COR-L47 (cell line): ENCODE measurements around the gene GALNT9.

ENCODE experiments used
- DNase-seq: peaks from one replicate; lab custom pipeline; 2025; lab: John Stamatoyannopoulos, UW

Gene GALNT9

GRCh38 chr12:132325733-132326130, 3.7 kb downstream of the GALNT9 start:
- no peak for DNase-seq

DNA sequence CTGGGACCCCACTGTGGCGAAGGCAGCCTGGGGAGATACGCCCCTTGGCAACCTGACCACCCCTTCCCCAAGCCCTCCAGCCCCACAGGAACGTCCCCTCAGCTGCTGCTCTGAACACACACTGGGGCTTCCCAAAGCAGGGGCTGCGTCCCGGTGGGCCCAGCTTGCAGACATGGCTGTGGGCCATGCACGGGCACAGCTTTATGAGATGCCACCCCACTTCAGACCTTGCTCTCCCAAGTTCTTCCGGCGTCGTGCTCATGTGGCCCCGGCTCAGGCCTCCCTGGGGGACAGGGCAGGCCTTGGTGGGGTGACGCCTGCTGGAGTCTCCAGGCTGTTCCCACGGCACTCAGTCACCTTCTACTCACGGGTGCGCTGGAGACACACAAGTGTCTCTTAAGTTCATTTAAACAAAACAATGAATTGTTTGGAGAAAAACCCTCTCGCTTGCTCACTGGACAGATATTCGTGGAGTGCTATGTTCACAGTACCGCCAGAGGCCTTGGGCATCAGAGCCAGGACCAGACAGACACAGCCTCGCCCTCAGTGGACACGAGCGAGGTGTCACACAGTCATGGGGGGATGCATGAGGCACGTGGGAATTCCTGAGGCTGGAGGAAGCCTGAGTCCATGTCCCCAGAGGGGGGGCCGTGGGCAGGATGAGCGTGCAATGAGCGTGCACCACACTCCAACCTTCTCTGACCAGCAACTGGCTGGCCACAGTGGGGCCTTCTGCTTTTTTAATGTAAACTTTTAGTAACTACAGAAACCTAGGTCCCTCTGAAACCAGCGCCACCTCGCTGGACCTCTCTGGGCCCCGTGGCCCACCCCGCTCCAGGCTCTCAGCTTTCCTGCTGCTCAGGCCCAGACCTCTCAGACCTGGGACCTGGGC, 4.3 kb downstream of the GALNT9 start:
- no peak for DNase-seq

GRCh38 chr12:132324173-132324572, 5.2 kb downstream of the GALNT9 start:
- DNase-seq, result no peak

- no peak for DNase-seq
Observed at GRCh38 chr12:132323171-132324010, 6.0 kb downstream of the GALNT9 start.

DNA sequence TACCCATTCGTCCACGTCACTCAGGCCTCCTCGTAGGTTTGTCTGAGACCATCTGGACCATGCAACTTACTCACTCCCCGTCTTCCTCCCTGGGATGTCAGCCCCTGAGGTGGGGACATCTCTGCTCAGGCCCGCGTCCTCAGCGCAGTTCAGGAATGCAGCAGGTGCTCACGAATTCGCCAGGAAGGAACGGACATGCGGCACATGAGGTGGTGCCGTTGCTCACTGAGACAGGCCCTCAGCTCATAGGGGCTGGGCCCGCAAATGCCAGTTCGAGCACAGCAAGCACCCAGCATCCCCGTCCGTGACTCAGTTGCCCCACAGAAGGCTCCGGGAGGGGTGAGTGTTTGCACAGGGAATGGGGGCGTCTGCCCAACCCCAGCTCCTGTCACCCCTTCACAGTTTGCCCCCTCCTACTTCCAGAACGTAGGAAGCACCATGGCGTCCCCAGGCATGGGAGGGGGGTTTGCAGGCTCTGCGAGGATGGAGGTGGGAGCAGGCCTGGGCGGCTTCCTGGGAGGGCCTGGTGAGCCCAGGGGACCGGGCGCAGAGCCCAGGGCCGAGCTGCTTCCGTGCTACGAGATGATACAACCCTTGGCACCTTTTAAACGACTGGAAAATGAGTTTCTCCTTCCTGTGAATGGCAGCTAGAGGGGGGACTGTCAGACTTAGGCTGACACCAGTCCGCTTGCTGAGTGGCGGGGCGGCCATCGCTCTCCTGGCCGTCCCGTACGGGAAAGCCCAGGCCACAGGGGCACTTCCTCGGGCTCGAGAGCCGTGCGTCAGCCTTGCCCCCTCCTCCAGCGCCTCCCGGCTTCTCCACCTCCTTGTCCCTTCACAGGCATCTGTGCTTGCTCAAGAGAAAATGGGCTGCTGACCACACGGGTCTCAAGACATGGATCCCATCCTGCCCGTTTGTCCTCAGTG, 6.9 kb downstream of the GALNT9 start:
- DNase-seq, result no peak

DNA sequence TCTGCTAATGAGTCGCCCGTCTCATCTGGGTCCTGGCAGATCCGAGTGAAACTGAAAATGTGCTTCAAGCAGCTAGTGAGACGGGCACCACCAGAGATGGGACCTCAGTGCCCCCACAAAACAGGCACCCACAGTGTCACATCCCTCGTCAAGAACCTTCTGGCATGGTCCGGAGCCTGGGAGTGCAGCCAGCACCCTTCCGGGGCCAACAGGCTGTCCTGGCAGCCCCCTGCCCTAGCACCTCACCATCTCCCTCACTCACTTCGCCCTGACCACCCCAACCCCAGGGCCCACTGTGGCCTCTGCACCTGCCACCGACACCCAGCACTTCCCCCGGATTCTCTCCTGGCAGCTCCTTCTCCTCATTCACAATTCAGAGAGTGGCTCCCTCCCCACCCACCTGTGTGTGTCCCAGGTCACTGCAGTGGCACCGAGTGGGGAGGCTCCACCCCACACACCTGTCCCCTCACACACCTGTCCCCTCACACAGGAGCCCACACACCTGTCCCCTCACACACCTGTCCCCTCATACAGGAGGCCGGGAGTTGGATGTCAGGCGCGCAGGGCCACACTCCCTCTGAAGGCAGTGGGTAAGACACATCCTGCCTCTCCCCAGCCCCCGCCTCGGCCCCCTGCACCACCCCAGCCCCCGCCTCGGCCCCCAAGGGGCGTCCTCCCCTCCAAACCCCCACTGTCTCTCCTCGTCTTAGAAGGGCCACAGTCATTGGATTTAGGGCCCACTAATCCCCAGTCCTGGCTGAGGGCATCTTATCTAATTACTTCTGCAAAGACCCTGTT, 7.9 kb downstream of the GALNT9 start:
- DNase-seq, result no peak

DNA sequence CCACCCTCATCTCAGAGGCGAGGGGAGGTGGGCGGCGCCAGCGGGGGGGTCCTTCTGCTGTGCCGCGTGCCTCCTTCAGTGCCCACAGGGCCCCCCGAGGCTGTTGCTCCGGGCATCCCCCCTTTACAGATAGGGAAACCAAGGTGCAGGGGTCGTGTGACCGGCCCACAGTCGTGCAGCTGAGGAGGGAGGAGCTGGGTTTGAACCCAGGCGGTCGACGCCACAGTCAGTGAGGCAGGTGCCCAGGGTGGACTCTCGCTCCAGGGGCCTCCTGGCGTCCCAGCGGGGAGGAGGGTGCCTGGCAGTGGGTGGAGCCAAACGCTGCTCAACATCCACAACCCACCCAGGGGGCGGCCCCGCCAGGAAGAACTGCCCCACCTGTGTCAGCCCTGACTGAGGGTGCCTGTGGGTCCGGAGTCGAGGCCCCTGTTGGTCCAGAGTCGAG, 8.6 kb downstream of the GALNT9 start:
- no peak for DNase-seq

- DNase-seq, result no peak
Observed at GRCh38 chr12:132319991-132320570, 9.3 kb downstream of the GALNT9 start.

DNA sequence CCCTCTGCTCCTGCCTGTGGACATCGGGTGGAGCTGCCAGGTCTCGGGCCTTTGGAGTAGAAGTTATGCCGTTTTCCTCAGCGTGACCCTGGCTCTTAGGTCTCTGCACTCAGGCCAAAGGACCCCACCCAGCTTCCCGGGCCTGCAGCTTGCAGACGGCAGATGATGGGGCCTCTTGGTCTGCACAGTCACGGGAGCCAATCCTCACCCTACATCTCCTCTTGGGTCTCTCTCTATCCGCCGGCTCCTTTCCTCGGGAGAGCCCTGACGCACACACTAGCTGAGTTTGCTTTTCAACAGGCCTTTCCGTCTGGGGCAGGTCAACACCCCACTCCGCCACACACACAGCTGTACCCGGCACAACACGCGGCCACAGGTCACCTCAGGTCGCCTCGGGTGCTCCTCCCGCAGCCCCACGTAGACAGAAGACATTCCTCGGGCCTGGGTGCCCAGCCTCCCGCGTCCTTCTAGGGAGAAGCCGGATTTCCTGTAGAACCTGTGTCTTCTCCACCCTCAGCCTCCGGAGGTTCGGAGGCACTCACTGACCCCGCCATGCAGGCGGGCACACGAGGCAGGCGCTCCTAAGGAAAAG, 9.9 kb downstream of the GALNT9 start:
- DNase-seq, result no peak

- no peak for DNase-seq
Observed at GRCh38 chr12:132318618-132319033, 10.8 kb downstream of the GALNT9 start.

DNA sequence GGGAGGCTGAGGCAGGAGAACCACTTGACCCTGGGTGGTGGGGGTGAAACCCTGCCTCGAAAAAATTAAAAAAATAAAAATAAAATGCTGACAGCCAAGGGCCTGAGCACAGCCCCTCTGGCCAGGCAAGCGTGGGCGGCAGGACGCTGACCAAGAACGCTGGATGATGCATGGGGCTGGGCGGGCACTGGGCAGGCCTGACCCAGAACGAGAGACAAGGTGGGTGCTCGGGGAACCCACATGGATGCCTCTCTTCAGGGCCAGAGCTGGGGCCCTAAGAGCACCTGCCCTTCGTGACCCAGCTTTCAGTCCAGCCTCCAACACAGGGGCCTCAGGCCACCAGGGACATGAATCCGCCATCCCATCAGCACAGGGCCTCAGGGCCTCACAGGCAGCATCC, 11.3 kb downstream of the GALNT9 start:
- DNase-seq, result no peak

DNA sequence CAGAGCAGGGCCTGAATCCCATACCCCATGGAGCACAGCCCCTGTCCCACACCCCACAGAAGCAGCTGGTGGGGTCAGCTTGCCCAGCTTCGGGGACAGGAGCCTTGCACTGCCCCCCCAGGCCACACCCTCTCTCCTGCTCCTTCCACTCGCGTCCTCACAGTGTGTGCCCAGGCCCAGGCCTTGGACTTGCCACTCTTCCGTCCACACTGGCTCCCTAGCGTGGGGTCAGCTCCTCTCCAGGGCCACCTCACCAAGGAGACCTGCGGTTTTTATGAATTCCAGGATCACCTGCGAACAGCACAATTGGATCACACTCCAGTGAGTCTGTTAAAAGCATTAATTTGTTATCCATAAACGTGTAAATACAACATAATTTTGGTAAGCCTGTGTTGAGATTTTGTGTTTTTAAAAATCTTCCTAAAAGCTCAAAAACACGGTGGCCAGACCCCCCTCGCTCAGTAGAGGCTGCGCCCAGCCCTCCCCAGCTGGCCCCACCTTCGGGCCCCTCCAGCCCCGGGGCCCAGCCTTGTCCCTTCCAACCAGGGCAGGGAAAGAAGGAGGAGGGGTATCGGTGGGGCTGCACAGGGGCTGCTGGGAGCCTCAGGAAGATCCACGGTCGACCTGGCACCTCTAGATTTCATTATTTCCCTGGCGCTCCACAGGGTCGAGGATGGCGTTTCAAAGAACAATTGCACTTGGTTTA, 12.0 kb downstream of the GALNT9 start:
- no peak for DNase-seq

DNA sequence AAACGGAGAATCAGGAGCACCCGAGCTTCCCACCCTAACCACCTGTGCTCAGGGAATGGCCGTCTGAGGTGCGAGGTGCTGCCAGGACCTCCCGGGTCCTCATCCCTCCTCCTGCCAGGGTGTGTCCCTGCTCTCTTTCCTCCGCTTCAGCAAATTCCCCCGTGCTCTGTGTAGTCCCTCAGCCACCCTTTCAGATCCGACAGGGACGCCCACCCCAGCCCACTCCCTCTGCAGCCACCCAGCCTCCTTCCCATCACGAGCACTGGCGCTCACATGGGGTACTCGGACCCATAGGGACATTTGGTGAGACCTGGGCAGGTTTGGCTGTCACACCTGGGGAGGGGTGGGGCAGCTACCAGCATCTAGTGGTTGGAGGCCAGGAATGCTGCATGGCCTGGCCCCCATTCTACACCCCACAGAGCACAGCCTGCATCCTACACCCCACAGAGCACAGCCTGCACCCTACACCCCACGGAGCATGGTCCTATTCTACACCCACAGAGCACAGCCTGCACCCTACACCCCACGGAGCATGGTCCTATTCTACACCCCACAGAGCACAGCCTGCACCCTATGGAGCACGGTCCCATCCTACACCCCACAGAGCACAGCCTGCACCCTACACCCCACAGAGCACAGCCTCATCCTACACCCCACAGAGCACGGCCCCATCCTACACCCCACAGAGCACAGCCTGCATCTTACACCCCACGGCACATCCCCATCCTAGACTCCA, 12.7 kb downstream of the GALNT9 start:
- no peak for DNase-seq

DNA sequence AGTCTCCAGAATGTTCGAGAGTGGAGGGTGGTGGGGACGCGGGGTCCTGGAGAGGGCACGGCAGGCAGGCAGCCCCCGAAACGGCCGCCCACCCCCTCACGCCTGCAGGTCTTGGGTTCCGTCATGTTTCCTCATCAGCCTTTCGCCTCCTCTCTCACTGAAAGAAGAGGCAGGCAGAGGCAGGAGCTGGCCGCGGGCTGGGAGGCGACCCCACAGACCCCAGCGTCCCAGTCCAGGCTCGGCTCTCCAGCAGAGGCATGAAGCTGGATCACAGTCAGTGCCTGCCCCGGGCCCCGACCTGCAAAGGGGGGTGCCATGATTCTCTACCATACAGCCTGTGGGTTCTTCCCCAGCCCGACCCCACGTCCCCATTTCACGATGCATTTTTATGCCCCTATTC, 13.4 kb downstream of the GALNT9 start:
- no peak for DNase-seq

DNA sequence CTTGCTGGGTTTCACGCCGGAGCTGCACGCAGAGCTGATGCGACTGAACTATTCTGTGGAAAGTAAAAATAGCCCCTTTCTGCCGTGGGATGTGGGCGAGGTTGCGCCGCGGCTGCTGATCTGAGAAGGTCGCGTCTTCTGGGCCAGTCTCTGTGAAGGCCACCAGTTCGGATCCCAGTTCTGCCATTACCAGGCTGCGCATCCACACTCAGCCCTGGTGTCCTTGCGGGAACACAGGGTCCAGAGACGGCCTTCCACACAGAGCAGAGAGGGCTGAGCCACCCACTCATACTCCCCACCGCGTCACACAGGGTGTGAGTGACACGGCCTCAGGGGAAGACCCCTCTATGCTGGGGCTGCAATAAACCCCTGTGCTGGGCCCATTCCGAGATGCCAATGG, 13.9 kb downstream of the GALNT9 start:
- DNase-seq, result no peak

DNA sequence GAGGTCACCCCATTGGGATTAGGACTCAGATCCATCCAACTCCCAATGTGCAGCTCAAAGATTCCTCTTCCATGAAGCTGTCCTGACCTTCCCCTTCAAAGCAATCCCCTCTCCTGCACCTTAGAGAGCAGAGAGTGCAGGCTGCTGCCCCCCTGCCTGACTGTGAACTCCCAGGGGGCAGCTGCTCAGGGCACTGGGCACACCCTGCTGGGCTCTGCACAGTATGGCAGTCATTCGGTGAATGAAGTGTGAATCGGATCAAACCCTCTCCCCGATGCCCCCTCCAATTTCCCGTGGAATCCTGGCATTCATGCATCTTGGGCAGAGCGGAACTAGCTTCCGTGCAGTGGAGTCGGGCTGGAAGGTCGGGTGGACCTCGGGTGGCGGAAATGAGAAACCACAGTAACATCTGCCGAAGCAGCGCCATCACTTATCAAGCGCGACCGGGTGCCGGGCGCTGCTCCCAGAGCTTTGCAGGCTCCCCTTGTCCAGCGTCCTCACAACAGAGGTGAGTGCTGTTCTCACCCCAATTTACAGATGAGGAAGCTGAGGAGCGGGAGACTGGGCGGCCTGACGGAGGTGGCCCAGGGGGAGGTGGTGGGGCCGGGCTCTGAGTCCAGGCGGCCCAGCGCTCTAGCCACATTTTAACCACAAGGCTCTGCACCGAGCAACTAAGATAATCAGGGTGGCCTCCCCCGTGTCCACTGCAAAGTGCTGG, 14.7 kb downstream of the GALNT9 start:
- no peak for DNase-seq

GRCh38 chr12:132314035-132314434, 15.4 kb downstream of the GALNT9 start:
- DNase-seq, result no peak

DNA sequence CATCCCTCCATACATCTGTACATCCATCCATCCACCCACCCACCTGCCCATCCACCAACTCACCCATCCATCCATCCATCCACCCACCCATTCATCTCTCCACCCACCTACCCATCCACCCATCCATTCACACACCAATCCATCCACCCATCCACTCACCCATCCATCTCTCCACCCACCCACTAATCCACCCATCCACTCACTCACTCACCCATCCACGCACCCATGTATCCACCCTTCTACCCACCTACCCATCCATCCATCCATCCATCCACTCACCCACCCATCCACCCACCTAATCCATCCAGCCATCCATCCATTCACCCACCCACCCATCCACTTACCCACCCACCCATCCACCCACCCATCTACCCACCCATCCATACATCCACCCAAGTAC, 16.2 kb downstream of the GALNT9 start:
- no peak for DNase-seq
